GM18519 (cell line): ENCODE results near the gene CD9.
"Not testable (repeated sequence)": the region's sequence is repeated elsewhere in the genome, so short reads cannot be mapped to it uniquely, and the experiment has no call there.

ENCODE experiments used
- ATAC-seq: cut with Tn5 transposase; IDR thresholded peaks from one replicate; pipeline ENCODE4 v1.9.1; 2021; ENCODE audit warnings: mild to moderate bottlenecking, moderate library complexity; ENCODE audit not compliant: unreplicated experiment, low FRiP score

The CD9 gene

DNA sequence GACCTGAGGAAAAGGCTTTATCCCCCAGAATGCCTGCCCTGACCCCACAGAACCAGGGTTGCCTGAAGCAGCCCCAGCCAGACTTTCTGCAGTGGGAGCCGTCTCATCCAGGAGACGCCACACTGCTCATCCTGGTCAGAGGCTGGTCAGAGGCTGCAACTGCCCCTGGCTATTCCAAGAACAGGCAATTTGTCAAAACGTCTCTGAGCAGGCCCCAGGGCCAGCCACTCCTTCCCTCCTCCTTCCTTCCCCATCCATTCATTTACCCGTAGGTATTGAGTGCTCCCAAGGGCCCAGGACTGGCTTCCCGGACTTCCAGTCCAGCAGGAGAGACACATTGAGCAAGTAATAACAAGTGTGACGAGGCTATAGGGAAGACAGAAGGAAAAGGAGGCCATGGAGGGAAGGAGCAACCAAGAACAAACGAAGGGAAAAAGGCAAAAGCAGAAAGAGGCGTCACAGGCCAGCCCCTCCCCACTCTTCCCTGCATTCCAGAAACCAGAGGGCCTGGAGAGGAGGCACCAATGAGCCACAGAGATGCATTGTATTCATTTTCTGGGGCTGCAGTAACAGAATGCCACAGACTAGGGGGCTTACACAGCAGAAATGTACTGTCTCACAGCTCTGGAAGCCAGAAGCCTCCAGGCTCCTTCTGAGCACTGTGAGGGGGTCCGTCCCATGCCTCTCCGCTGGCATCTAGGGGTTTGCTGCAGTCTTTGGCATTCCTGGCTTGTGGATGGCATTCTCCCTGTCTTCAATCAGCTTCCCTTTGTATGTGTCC, 21.0 kb upstream of the CD9 start:
- ATAC-seq = no peak

DNA sequence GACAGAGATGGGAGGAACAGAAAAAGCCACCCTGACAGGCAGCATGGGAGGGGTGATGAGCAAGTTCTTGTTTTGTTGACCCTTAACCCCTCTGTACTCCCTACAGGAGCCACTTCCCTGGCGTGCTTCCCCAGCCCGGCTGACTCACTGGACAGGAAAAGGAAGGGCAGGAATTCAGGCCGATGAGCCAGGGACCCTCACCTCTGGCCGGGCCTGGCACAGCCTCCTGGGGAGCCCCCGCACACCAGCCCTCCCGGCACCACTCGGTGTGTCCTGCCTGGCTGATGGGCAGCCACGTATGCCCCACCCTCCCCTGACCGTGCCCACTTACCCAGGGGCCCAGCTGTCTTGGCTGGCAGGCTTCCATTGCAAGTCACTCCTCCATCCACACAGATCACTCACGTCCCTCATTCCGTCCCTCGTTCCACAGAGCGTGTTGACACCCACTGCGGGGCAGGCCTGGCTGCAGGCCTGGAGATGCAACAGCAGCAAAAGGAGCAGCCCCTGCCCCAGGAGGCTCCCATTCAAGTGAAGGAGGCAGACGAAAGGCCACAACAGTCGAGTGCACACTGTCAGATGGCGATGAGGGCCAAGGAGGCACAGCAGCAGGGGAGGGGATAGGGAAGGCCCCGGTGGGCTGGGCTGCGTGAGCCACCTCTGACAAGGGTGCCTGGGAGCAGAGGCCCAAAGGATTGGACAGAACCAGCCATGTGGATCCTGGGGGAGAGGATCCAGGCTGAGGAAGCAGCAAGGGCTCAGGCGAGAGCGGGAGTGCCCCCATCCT, 19.7 kb upstream of the CD9 start:
- ATAC-seq = no peak

GRCh38 chr12:6181166-6181565, 19.0 kb upstream of the CD9 start:
- no peak for ATAC-seq

GRCh38 chr12:6181583-6182278, 18.5 kb upstream of the CD9 start:
- no peak for ATAC-seq

GRCh38 chr12:6182279-6182898, 17.8 kb upstream of the CD9 start:
- ATAC-seq = no peak

DNA sequence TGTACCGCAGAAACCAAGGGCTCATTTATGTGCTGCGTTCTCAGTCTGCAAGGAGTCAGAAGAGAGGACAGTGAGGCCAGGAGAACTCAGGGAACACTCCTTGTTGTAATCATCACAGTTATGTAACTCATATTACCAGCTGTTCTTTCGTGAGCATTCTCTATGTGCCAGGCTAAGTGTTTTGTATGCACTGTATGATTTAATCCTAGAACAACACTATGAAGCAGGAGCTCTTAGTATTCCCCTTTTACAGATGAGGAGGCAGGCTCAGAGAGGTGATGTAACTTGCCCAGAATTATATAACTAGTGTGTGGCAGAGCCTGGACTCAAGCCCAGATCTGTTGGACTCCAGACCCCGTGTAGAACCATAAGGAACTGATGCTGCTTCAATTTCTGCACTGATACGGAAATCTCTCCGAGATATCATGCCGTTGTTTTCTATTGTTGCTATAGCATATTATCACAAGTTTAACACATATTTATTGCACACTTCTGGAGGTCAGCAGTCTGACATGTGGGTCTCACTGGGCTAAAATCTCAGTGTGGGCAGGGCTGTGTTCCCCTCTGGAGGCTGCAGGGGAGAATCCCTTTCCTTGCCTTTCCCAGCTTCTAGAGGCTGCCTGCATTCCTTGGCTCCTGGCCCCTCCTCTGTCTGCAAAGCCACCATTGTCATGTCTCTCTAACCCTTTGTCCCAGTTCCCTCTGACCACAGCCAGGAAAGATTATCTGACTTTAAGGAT, 16.3 kb upstream of the CD9 start:
- no peak for ATAC-seq

DNA sequence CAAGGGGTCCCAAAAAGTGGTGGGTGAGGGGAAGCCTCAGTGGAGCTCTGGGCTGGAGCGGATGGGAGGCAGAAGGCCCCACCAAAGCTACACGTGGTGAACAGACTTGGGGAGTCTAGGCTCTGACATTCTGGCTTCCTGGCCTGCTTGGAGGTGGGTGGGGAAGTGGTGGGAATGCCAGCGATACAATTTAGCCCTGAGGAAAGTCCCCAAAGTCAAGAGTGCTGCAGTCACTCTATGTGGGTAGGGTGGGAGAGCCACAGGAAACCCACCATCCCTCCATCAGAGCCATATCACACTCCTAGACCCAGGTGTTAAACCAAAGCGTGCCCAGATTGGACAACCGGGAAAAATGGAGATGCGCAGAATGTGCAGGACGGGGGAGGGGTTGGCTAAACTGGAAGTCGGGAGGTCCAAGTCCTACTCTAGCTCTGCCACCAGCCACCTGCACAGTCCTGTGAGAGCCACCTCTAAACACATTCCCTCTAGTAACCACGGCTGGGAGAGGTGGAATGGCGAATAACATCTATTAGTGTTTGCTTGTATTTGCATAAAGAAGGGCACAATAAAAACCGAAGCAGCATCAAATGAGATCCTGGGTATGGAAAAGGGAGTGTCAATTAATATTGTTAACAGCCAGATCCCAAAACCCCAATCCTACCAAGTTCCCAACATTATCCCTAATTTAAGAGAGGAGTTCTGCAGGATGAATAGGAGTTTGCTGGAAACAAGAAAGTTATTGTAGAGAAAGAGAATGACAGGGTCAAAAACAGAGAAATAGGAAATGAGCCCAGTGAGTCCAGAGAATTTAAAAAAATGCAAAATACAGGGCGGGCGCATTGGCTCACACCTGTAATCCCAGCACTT, 14.0 kb upstream of the CD9 start:
- no peak for ATAC-seq

- ATAC-seq = no peak
Observed at GRCh38 chr12:6187948-6188793, 12.0 kb upstream of the CD9 start.

GRCh38 chr12:6189028-6189427, 11.2 kb upstream of the CD9 start:
- ATAC-seq = no peak

GRCh38 chr12:6189952-6190598, 10.1 kb upstream of the CD9 start:
- ATAC-seq = not testable (repeated sequence)

- ATAC-seq = not testable (repeated sequence)
Observed at GRCh38 chr12:6190767-6191530, 9.3 kb upstream of the CD9 start.

DNA sequence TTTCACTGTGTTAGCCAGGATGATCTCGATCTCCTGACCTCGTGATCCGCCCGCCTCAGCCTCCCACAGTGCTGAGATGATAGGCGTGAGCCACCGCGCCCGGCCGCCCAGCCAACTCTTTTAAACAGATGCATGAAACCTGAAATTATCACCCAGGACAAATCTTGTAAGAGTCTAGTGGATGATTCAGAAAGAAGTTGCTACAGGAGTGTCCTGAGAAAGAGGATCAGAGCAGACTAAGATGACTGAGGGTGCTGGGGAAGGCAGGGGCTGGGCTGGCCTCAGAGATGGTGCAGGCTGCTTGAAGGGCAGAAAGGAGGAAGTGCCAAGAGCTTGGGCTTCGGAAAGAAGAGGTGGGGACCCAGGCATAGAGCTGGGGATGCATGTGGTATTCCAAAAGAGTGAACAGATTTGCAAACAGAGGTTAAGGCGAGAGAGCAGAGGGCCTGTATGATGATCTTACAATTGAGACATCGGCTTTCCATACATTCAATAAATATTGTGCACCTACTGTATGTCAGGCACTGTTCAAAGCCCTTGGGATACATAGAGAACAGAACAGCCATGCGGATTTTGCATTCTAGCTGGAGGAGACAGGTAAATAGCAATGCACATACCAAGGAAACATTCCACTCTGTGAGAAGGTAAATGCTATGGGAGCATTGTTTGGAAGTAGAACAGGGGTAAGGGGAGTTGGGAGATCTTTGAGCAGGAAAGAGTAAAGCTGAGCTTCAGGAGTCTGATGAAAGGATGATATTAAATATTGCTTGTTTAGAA, 7.4 kb upstream of the CD9 start:
- ATAC-seq = no peak

DNA sequence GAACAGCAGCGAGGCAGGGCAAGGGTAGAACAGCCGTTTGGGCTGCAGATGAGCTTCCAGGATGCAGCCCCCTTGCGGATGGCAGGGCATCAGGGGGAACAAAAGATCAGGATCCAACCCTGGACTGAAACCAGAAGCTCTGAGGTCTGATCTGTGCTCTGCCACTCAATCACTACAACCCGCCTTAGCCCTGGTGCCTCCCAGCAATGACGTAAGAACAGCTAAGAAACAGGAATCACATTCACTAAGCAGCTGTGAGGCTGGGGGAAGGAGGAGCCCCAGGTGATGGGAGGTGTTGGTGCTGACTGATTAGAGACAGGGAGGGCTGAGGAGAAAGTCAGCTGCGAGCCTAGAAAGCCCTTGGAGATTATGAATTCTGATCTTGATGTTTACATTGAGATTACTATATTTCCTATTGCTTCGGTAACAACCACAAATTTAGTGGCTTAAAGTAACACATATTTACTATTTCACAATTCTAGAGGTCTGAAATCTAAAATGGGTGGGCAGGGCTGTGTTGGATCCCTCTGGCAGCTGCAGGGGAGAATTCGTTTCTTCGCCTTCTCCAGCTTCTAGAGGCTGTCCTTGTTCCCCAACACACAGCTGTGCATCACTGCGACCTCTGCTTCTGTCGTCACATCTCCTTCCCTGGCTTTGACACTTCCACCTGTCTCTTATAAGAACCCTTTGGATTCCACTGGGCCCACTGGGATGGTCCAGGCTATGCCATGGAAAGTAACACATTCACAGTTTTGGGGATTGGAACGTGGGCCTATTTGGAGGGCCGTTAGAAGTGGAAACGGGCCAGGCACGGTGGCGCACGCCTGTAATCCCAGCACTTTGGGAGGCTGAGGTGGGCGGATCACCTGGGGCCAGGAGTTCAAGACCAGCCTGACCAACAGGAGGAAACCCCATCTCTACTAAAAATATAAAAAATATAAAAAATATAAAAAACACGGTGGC, 6.1 kb upstream of the CD9 start:
- no peak for ATAC-seq

DNA sequence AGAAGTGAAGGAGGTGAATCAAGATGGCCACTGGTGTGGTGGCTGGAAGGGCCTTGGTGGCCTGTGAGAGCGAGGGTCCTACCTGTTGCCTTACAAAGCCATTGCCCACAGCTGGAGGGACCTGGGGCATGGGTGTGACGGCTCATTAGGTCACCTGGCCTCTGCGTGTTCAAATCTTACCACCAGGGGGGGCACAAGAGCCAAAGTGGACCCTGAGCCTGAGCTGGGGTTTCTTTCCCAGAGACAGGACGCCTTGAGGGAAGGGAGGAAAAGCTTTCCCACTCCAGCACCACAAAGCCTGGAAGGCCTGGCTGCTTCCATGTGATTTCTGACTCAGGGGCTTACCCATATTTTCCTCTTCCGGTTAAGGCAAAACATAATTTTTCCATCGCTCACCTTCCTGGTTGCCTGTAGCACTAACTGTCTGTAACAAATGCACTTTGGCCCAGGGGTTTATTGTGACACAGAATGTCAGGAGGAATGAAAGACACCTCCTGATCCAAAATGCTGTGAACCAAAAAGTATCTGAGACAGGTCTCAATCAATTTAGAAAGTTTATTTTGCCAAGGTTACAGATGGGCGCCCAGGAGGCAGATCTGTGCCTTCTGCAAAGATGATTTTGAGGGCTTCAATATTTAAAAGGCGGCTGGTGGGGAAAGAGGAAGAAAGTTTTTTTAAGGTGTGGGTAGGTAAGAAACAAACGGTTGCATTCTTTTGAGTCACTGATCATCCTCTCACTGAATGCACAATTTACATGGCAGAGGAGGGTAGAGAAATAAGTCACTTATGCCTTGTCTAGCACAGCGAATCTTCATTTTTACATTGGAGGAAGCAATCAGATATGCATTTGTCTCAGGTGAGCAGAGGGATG, 4.3 kb upstream of the CD9 start:
- no peak for ATAC-seq
